ENCODE data around the gene SYVN1. TPM values are rescaled to one million over a fixed set of nuclear protein-coding genes. Genes with fewer than 3 reads are reported as not detected.

SYVN1 gene
- total RNA-seq, 1 experiment from 2014 or later, result 45.9 TPM

- peaks cover 25 to 61% of the 10 kb centered on the region in 2 experiments for H3K36me3 ChIP-seq (ENCODE audit: control insufficient read depth in 1 of 2, insufficient read depth in 2 of 2, low read length in 2 of 2)
- H3K27me3 ChIP-seq (ENCODE audit: insufficient read depth, low read length), result no peaks in the 10 kb centered on the region
- RAD21 ChIA-PET (ENCODE audit: low non-redundant PET in 1 of 2, low total read pairs in 2 of 2, uncharacterized antibody in 2 of 2, unreplicated experiment in 2 of 2), result interaction anchor here (0.6 to 1.1 kb wide), 7 partner anchors 11 to 318 kb away, joined by 3 to 5 read pairs (median 5); partner anchors contain the start of genes CAPN1 (in 1 of the 2) and TM7SF2 (in 1 of the 2)
- no peaks in the 10 kb centered on the region for H3K9me3 ChIP-seq (ENCODE audit: control insufficient read depth in 1 of 2, insufficient read depth in 1 of 2, low read depth in 1 of 2, low read length in 2 of 2)
- H3K4me1 ChIP-seq (ENCODE audit: control insufficient read depth in 1 of 2, insufficient read depth in 2 of 2, low read length in 2 of 2), result peaks cover 9 to 20% of the 10 kb centered on the region in 2 experiments; a peak in 3 of 4 replicates
- BruUV-seq (replicated peaks), result TSS peak; percentile 78
- H3K9me2 ChIP-seq (ENCODE audit: insufficient read depth), result no peaks in the 10 kb centered on the region
- peak; percentile 93 for DNase-seq (ENCODE audit: low read depth, low spot score)
- peak; percentile 81 for ATAC-seq
- no peak within 1 kb of the TSS for H2AFZ ChIP-seq (ENCODE audit: low read depth, low read length, poor library complexity, severe bottlenecking)
- POLR2A ChIA-PET, result interaction anchor here (0.7 to 2.9 kb wide), 14 partner anchors 9 to 494 kb away, joined by 3 to 52 read pairs (median 4); partner anchors contain the start of genes CAPN1, SNX15, SPDYC and SYVN1
- peaks cover 66% of the 10 kb centered on the region for H3K79me2 ChIP-seq (ENCODE audit: insufficient read depth, low read length)
- peak within 1 kb of the TSS; percentile 72 to 91 for H3K4me3 ChIP-seq (replicated peaks in 1 of 2; ENCODE audit: low read depth in 1 of 2, low read length in 2 of 2)
- peak within 1 kb of the TSS; percentile 94 for H3K27ac ChIP-seq (ENCODE audit: low read depth, low read length)
- H3K9ac ChIP-seq (ENCODE audit: low read length), result peak within 1 kb of the TSS; percentile 93
- H4K20me1 ChIP-seq (ENCODE audit: insufficient read depth), result no peaks in the 10 kb centered on the region; the same call in 1 of the 2 replicates
- CTCF ChIA-PET, result interaction anchor here (0.8 to 2.0 kb wide), 9 partner anchors 9 to 278 kb away, joined by 3 to 6 read pairs (median 4); partner anchors contain the start of genes CAPN1, CDC42BPG and TM7SF2
- peak within 1 kb of the TSS; percentile 91 for H3K4me2 ChIP-seq (ENCODE audit: low read length)
- intact Hi-C loops (cut with micrococcal nuclease), result loop anchor here (1.0 kb wide), 1 partner anchor 11 kb away; no protein-coding TSS in a partner anchor
- peak; percentile 94 for TF ChIP-seq YY1 (IDR thresholded peaks at IDR 0.05; ENCODE audit: extremely low read depth, insufficient replicate concordance, low read depth, low read length)
- TF ChIP-seq CEBPB (IDR thresholded peaks at IDR 0.05; ENCODE audit: low read depth), result no peak
- TF ChIP-seq ZFX (IDR thresholded peaks at IDR 0.05), result peak; percentile 84
- no peak for TF ChIP-seq ZNF274 (IDR thresholded peaks at IDR 0.05; ENCODE audit: low read depth, low read length)
- no peak for TF ChIP-seq FOSL1 (IDR thresholded peaks at IDR 0.05; ENCODE audit: low read depth)
- no peak for TF ChIP-seq ATF3 (IDR thresholded peaks at IDR 0.05)
- TF ChIP-seq SIN3A (IDR thresholded peaks at IDR 0.05; ENCODE audit: low read depth), result no peak
- peak; percentile 6 for TF ChIP-seq ZBTB33 (IDR thresholded peaks at IDR 0.05; ENCODE audit: extremely low read depth, insufficient replicate concordance, low read length)
- TF ChIP-seq CTCF (IDR thresholded peaks at IDR 0.05 in 2 of 3, conservative IDR thresholded peaks at IDR 0.05 in 1 of 3; ENCODE audit: borderline replicate concordance in 1 of 3, insufficient read depth in 1 of 3, low read depth in 2 of 3, low read length in 2 of 3), result no peak
- TF ChIP-seq POLR2A (IDR thresholded peaks at IDR 0.05; ENCODE audit: borderline replicate concordance, extremely low read depth, insufficient read depth, insufficient read length), result peak; percentile 77
- TF ChIP-seq EZH2 (IDR thresholded peaks at IDR 0.05), result no peak
- TF ChIP-seq JUND (IDR thresholded peaks at IDR 0.05), result no peak
- no peak for TF ChIP-seq ELF1 (IDR thresholded peaks at IDR 0.05; ENCODE audit: borderline replicate concordance, low read depth)
- peak; percentile 46 for TF ChIP-seq TCF7L2 (IDR thresholded peaks at IDR 0.05; ENCODE audit: borderline replicate concordance, extremely low read depth, insufficient read depth, insufficient read length)
- no peak for TF ChIP-seq MAX (IDR thresholded peaks at IDR 0.05)
- TF ChIP-seq RAD21 (IDR thresholded peaks at IDR 0.05; ENCODE audit: low read depth), result no peak
- TF ChIP-seq EZH2phosphoT487 (IDR thresholded peaks at IDR 0.05; ENCODE audit: borderline replicate concordance), result no peak
- peak; percentile 96 for TF ChIP-seq POLR2AphosphoS5 (IDR thresholded peaks at IDR 0.05; ENCODE audit: low read depth, low read length)
- TF ChIP-seq EGR1 (IDR thresholded peaks at IDR 0.05; ENCODE audit: low read depth), result no peak
- no peak for TF ChIP-seq SP1 (IDR thresholded peaks at IDR 0.05; ENCODE audit: low read depth)
Measured at GRCh38 chr11:65121865-65122696, 12.2 kb downstream of the SYVN1 start, which contains the start of the genes FAU and MRPL49. Gene FAU, minus strand, starts transcription at chr11:65122134. Its CDS starts 321 bp downstream, at chr11:65121813. Gene MRPL49, plus strand, starts transcription at chr11:65122321. Its CDS starts 26 bp downstream, at chr11:65122347.
